IMR-90 (cell line): ENCODE measurements around the gene OTOG. TPM values are rescaled to one million over a fixed set of nuclear protein-coding genes. Genes with fewer than 3 reads are reported as not detected.

Source experiments
- ATAC-seq: fragments of 200-7000 bp; cut with Tn5 transposase; 2 replicates; pipeline ENCODE4 v1.9.1; 2020; ENCODE audit warnings: low read depth, mild to moderate bottlenecking, moderate library complexity
- BruUV-seq: library from RNA; stranded (reverse); fragments of 400-500 nt; replicated peaks from 2 replicates; lab custom pipeline; 2021; lab: Mats Ljungman, UMichigan
- CTCF ChIA-PET: fragments of 300-600 bp; formaldehyde crosslinking; extraction: SDS; loops from one replicate; lab custom pipeline; 2021; ENCODE audit warnings: antibody characterized with exemption; lab: Yijun Ruan, JAX
- POLR2A ChIA-PET: fragments of 300-600 bp; sonication (Branson Sonifier 250); formaldehyde crosslinking; loops from one replicate; lab custom pipeline; 2022; ENCODE audit warnings: antibody characterized with exemption; ENCODE audit not compliant: unreplicated experiment; lab: Charles Lee
- DNase-seq: peaks from one replicate; pipeline ENCODE4 v3.0.0; 2013
- H2AFZ ChIP-seq: replicated peaks from 2 replicates; pipeline ENCODE3; 2013; ENCODE audit warnings: low read length, mild to moderate bottlenecking; ENCODE audit not compliant: poor library complexity
- H2AK5ac ChIP-seq: 2 replicates; pipeline ENCODE4 v1.6.1; 2013; ENCODE audit warnings: low read depth, low read length, inconsistent platforms
- H2AK9ac ChIP-seq: replicated peaks from 2 replicates; pipeline ENCODE3; 2013; ENCODE audit warnings: mild to moderate bottlenecking, low read depth, low read length, moderate library complexity; ENCODE audit not compliant: poor library complexity
- H2BK120ac ChIP-seq: 2 replicates; pipeline ENCODE4 v1.6.1; 2013; ENCODE audit warnings: low read depth, low read length, inconsistent platforms
- H2BK15ac ChIP-seq: 3 replicates; pipeline ENCODE4 v1.6.1; 2013; ENCODE audit warnings: low read depth, low read length, inconsistent platforms
- H2BK20ac ChIP-seq: 2 replicates; pipeline ENCODE4 v1.6.1; 2013; ENCODE audit warnings: low read depth, mild to moderate bottlenecking, inconsistent platforms, low read length, moderate library complexity
- H2BK5ac ChIP-seq: 2 replicates; pipeline ENCODE4 v1.6.1; 2013; ENCODE audit warnings: mild to moderate bottlenecking, low read depth, low read length, inconsistent platforms; ENCODE audit not compliant: poor library complexity, severe bottlenecking
- H3K14ac ChIP-seq: replicated peaks from 2 replicates; pipeline ENCODE4 v1.6.1; 2013; ENCODE audit warnings: low read depth, low read length, inconsistent platforms
- H3K18ac ChIP-seq: 2 replicates; pipeline ENCODE4 v1.6.1; 2013; ENCODE audit warnings: low read depth, low read length, control low read depth
- H3K23ac ChIP-seq: 2 replicates; pipeline ENCODE4 v1.6.1; 2013; ENCODE audit warnings: low read depth, low read length, inconsistent platforms
- H3K27ac ChIP-seq: 2 replicates; pipeline ENCODE4 v1.5.1; 2013; ENCODE audit warnings: mild to moderate bottlenecking, control low read depth, low read length; ENCODE audit not compliant: insufficient read depth
- H3K27me3 ChIP-seq: 2 replicates; pipeline ENCODE4 v1.6.1; 2013; ENCODE audit warnings: low read length; ENCODE audit not compliant: control insufficient read depth, insufficient read depth
- H3K36me3 ChIP-seq: 2 replicates; pipeline ENCODE4 v1.6.1; 2013; ENCODE audit warnings: low read length, mixed read lengths; ENCODE audit not compliant: control insufficient read depth, insufficient read depth
- H3K4ac ChIP-seq: 2 replicates; pipeline ENCODE4 v1.6.1; 2013; ENCODE audit warnings: low read depth, low read length, inconsistent platforms
- H3K4me1 ChIP-seq: 2 replicates; pipeline ENCODE4 v1.6.1; 2013; ENCODE audit warnings: low read length, mixed read lengths; ENCODE audit not compliant: control insufficient read depth, insufficient read depth
- H3K4me2 ChIP-seq: 2 replicates; pipeline ENCODE4 v1.6.1; 2013; ENCODE audit warnings: low read depth, mild to moderate bottlenecking, control low read depth, low read length, moderate library complexity
- H3K4me3 ChIP-seq: 2 replicates; pipeline ENCODE4 v1.5.1; 2013; ENCODE audit warnings: low read depth, mild to moderate bottlenecking, control low read depth, low read length, moderate library complexity; ENCODE audit not compliant: insufficient read depth
- H3K56ac ChIP-seq: 2 replicates; pipeline ENCODE4 v1.6.1; 2013; ENCODE audit warnings: low read length, inconsistent platforms; ENCODE audit not compliant: insufficient read depth; ENCODE audit errors: extremely low read depth
- H3K79me1 ChIP-seq, 2 experiments: 2 replicates each; pipeline ENCODE4 v1.6.1; 2013; ENCODE audit warnings: low read length in 2 of 2, inconsistent platforms in 1 of 2, low read depth in 1 of 2
- H3K9ac ChIP-seq: 2 replicates; pipeline ENCODE4 v1.6.1; 2013; ENCODE audit warnings: low read depth, low read length, control low read depth
- H3K9me1 ChIP-seq: 2 replicates; pipeline ENCODE4 v1.6.1; 2013; ENCODE audit warnings: low read length, inconsistent platforms; ENCODE audit not compliant: insufficient read depth
- H3K9me3 ChIP-seq: 2 replicates; pipeline ENCODE4 v1.6.1; 2013; ENCODE audit warnings: low read length; ENCODE audit not compliant: control insufficient read depth, insufficient read depth
- H4K20me1 ChIP-seq: 2 replicates; pipeline ENCODE4 v1.6.1; 2013; ENCODE audit warnings: low read length, inconsistent platforms; ENCODE audit not compliant: insufficient read depth
- H4K5ac ChIP-seq: 2 replicates; pipeline ENCODE4 v1.6.1; 2013; ENCODE audit warnings: mild to moderate bottlenecking, low read depth, low read length, control low read depth
- H4K8ac ChIP-seq, 2 experiments: 2 replicates each; pipeline ENCODE4 v1.6.1; 2013; ENCODE audit warnings: low read depth in 2 of 2, low read length in 2 of 2, control low read depth in 1 of 2, inconsistent platforms in 1 of 2
- H4K91ac ChIP-seq: 2 replicates; pipeline ENCODE4 v1.6.1; 2013; ENCODE audit warnings: low read depth, low read length, inconsistent platforms; ENCODE audit not compliant: insufficient read depth
- BHLHE40 ChIP-seq: fragments of 150-350 bp; IDR thresholded peaks from 2 replicates; pipeline ENCODE4 v1.6.1; 2016; ENCODE audit warnings: mild to moderate bottlenecking, low read depth, low read length
- CEBPB ChIP-seq: IDR thresholded peaks from 2 replicates; pipeline ENCODE4 v1.6.1; 2012; ENCODE audit warnings: low read depth, low read length, improper control_type of control experiment
- CHD1 ChIP-seq: IDR thresholded peaks from 2 replicates; pipeline ENCODE4 v1.6.1; 2012; ENCODE audit warnings: low read depth, low read length, improper control_type of control experiment
- CTCF ChIP-seq: conservative IDR thresholded peaks from 2 replicates; pipeline ENCODE4 v1.5.1; 2012; ENCODE audit warnings: mild to moderate bottlenecking, low read depth, low read length, improper control_type of control experiment
- ELK1 ChIP-seq: fragments of 150-350 bp; IDR thresholded peaks from 2 replicates; pipeline ENCODE4 v1.6.1; 2016; ENCODE audit warnings: low read depth, mild to moderate bottlenecking, low read length, moderate library complexity, borderline replicate concordance
- FOS ChIP-seq: fragments of 150-350 bp; IDR thresholded peaks from 2 replicates; pipeline ENCODE4 v1.6.1; 2016; ENCODE audit warnings: low read depth, low read length
- MAFK ChIP-seq: IDR thresholded peaks from 2 replicates; pipeline ENCODE4 v1.6.1; 2012; ENCODE audit warnings: low read depth, low read length, improper control_type of control experiment
- MAZ ChIP-seq: IDR thresholded peaks from 2 replicates; pipeline ENCODE4 v1.6.1; 2012; ENCODE audit warnings: low read depth, mild to moderate bottlenecking, low read length, improper control_type of control experiment, moderate library complexity, borderline replicate concordance
- MXI1 ChIP-seq: IDR thresholded peaks from 2 replicates; pipeline ENCODE4 v1.6.1; 2012; ENCODE audit warnings: low read depth, mild to moderate bottlenecking, low read length, moderate library complexity, borderline replicate concordance
- NFE2L2 ChIP-seq: fragments of 150-350 bp; IDR thresholded peaks from 2 replicates; pipeline ENCODE4 v1.6.1; 2016; ENCODE audit warnings: low read depth, mild to moderate bottlenecking, low read length
- POLR2A ChIP-seq: IDR thresholded peaks from 2 replicates; pipeline ENCODE4 v1.6.1; 2012; ENCODE audit warnings: mild to moderate bottlenecking, low read depth, low read length
- RAD21 ChIP-seq: IDR thresholded peaks from 2 replicates; pipeline ENCODE4 v1.6.1; 2012; ENCODE audit warnings: low read length, improper control_type of control experiment
- RCOR1 ChIP-seq: IDR thresholded peaks from 2 replicates; pipeline ENCODE4 v1.6.1; 2012; ENCODE audit warnings: mild to moderate bottlenecking, low read length, improper control_type of control experiment; ENCODE audit not compliant: insufficient replicate concordance
- RFX5 ChIP-seq: IDR thresholded peaks from 2 replicates; pipeline ENCODE4 v1.8.0; 2012; ENCODE audit warnings: low read depth, mild to moderate bottlenecking, low read length, moderate library complexity
- SMC3 ChIP-seq: fragments of 150-350 bp; IDR thresholded peaks from 2 replicates; pipeline ENCODE4 v1.6.1; 2016; ENCODE audit warnings: low read depth, mild to moderate bottlenecking, antibody characterized with exemption, low read length, moderate library complexity
- USF2 ChIP-seq: fragments of 150-350 bp; IDR thresholded peaks from 2 replicates; pipeline ENCODE4 v1.6.1; 2017; ENCODE audit warnings: mild to moderate bottlenecking, antibody characterized with exemption, low read length, low read depth
- WGBS, 2 experiments: methylation state at CpG; one replicate each; pipeline versions ENCODE4 v1.1.5 to v1.1.7; 2013; ENCODE audit warnings: missing lambda C conversion rate in 2 of 2; ENCODE audit not compliant: insufficient read length in 1 of 2; ENCODE audit errors: extremely low coverage in 2 of 2; 5-methylcytosine and 5-hydroxymethylcytosine counted together
- dilution Hi-C: fragments of 300-500 bp; cut with HindIII; formaldehyde crosslinking; loops from one replicate; pipeline ENCODE4 v1.14.3; 2018; ENCODE audit warnings: low sequenced_read_pairs; ENCODE audit not compliant: unreplicated experiment
- in situ Hi-C: fragments of 300-500 bp; cut with MboI; formaldehyde crosslinking; loops from 3 replicates; pipeline ENCODE4 v1.14.3; 2019; ENCODE audit warnings: low sequenced_read_pairs, inconsistent platforms, mixed read lengths
- intact Hi-C: fragments of 100-400 bp; cut with micrococcal nuclease; formaldehyde crosslinking; loops from 2 replicates; pipeline ENCODE4 v1.10.0; 2022
- polyA plus RNA-seq, 3 experiments: library from polyadenylated mRNA; depleted of rRNA; stranded (reverse); fragments of >200 nt; gene quantifications; 2 replicates each; pipeline ENCODE4 v1.2.3, GENCODE V29; 2012; ENCODE audit warnings: low replicate concordance in 1 of 3
- total RNA-seq: library from RNA; depleted of rRNA; stranded (reverse); fragments of >200 nt; gene quantifications from 2 replicates; pipeline ENCODE4 v1.2.3, GENCODE V29; 2012

The OTOG gene
- total and polyA plus RNA-seq, 2 of the 4 experiments (the other 2 are of a cell fraction), result not detected

- Histone ChIP-seq H3K56ac (no peak overlapping the region), H4K20me1 (no peaks in the 10 kb centered on the region), H2AK5ac (no peak overlapping the region), H3K4me3 (no peak overlapping the region), H3K18ac (no peak overlapping the region), H3K4me2 (no peak overlapping the region), H2BK15ac (no peak overlapping the region), H3K27me3 (no peaks in the 10 kb centered on the region), H2BK120ac (no peak overlapping the region), H2AK9ac (no peak overlapping the region), H4K91ac (no peak overlapping the region), H3K36me3 (no peaks in the 10 kb centered on the region), H3K79me1 (no peaks in the 10 kb centered on the region), H3K9ac (no peak overlapping the region), H4K5ac (no peak overlapping the region), H2AFZ (no peak overlapping the region), H3K4ac (no peak overlapping the region), H3K9me3 (no peaks in the 10 kb centered on the region), H3K23ac (no peak overlapping the region), H2BK5ac (no peak overlapping the region), H2BK20ac (no peak overlapping the region), H3K14ac (no peak overlapping the region), H3K9me1 (no peaks in the 10 kb centered on the region), H3K4me1 (no peaks in the 10 kb centered on the region), H4K8ac (no peak overlapping the region), H3K27ac (no peak overlapping the region)
- intact Hi-C loops (no loop called here), in situ Hi-C loops (no loop called here), dilution Hi-C loops (no loop called here)
- CTCF ChIA-PET, result no interaction called here
- WGBS, 2 experiments, result no CpG with 5 or more reads among the region's 5 CpGs
- BruUV-seq, result no TSS peak
- no peak for TF ChIP-seq FOS
- no peak for TF ChIP-seq BHLHE40
- no peak for TF ChIP-seq CEBPB
- no peak for TF ChIP-seq MXI1
- TF ChIP-seq MAFK, result no peak
- no peak for TF ChIP-seq ELK1
- no peak for TF ChIP-seq RFX5
- TF ChIP-seq RAD21, result no peak
- no peak for TF ChIP-seq CHD1
- no peak for TF ChIP-seq MAZ
- no peak for TF ChIP-seq CTCF
- no peak for TF ChIP-seq USF2
- TF ChIP-seq SMC3, result no peak
- TF ChIP-seq NFE2L2, result no peak
- no peak for TF ChIP-seq POLR2A
- no peak for TF ChIP-seq RCOR1
- DNase-seq (no peak), ATAC-seq (no peak)
- POLR2A ChIA-PET, result no interaction called here
These were observed 66.9 kb downstream of the OTOG start for GRCh38 chr11:17613983-17614382.
